Breast epithelium (tissue), 3 donors: ENCODE data around the gene CMTM8.

Source experiments
- POLR2A ChIP-seq: fragments of 450-650 bp; IDR thresholded peaks from one replicate; pipeline ENCODE4 v1.6.1; 2016; ENCODE audit warnings: antibody characterized with exemption, mild to moderate bottlenecking, moderate library complexity
- POLR2AphosphoS5 ChIP-seq, 3 donors: sonication (generic); formaldehyde crosslinking; IDR thresholded peaks; one replicate each; pipeline ENCODE4 v1.6.1; 2017; ENCODE audit warnings: antibody characterized with exemption in 3 of 3
- TF ChIP-seq, protein P1 (sequence below), 3 donors: fragments of 450-650 bp; IDR thresholded peaks; one replicate each; pipeline ENCODE4 v1.5.1; 2016 to 2017; ENCODE audit warnings: antibody characterized with exemption in 3 of 3, mild to moderate bottlenecking in 3 of 3, moderate library complexity in 3 of 3

DNA sequence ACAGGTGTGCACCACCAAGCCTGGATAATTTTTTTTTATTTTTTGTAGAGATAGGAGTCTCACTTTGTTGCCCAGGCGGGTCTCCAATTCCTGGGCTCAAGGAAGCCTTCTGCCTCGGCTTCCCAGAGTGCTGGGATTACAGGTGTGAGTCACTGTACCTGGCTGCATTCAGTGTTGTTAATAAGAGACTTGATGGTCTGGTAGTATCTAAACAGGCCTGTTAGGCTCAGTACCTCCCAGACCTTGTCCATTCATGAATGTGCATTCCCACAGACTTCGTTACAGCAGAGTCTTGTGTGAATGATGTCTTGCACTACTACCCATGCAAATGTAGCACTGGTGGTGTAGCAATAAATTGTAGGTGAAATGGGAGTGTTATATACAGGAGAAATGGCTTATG lies 17.7 kb downstream of the CMTM8 start:
- TF ChIP-seq, protein P1, sequence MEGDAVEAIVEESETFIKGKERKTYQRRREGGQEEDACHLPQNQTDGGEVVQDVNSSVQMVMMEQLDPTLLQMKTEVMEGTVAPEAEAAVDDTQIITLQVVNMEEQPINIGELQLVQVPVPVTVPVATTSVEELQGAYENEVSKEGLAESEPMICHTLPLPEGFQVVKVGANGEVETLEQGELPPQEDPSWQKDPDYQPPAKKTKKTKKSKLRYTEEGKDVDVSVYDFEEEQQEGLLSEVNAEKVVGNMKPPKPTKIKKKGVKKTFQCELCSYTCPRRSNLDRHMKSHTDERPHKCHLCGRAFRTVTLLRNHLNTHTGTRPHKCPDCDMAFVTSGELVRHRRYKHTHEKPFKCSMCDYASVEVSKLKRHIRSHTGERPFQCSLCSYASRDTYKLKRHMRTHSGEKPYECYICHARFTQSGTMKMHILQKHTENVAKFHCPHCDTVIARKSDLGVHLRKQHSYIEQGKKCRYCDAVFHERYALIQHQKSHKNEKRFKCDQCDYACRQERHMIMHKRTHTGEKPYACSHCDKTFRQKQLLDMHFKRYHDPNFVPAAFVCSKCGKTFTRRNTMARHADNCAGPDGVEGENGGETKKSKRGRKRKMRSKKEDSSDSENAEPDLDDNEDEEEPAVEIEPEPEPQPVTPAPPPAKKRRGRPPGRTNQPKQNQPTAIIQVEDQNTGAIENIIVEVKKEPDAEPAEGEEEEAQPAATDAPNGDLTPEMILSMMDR (IDR thresholded peaks at IDR 0.05), result no peak
- TF ChIP-seq POLR2A (no peak), POLR2AphosphoS5 (IDR thresholded peaks at IDR 0.05) (no peak)
